GM10266 (cell line): ENCODE results near the gene NADK2.

Experiments
- DNase-seq: peaks from one replicate; pipeline ENCODE4 v3.0.0; 2012; ENCODE audit errors: extremely low spot score
- TF ChIP-seq, protein P1 (sequence below): IDR thresholded peaks from 2 replicates; pipeline ENCODE4 v1.5.1; 2012; ENCODE audit warnings: mild to moderate bottlenecking, low read depth; ENCODE audit not compliant: control insufficient read depth, insufficient read depth; ENCODE audit errors: missing control alignments

NADK2 gene

DNA sequence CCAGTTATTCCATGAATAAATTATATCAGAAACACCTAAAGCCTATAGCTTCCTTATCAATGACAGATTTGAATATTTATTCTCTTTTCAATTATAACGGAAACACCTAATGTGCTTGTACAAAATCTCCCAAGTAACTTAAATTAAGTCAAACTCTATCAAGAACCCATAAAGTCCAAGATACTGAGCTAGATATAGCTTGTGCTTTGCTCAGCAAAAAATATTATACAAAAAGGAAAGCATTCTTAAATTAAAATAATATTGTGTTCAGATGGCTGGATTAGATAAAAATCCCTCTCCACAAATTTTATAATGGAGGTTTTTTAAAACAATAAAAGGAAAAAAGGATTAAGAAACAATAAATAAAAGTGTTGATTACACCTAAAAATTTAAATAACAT is 23.7 kb downstream of the NADK2 start:
- no peak for DNase-seq
- TF ChIP-seq, protein P1, sequence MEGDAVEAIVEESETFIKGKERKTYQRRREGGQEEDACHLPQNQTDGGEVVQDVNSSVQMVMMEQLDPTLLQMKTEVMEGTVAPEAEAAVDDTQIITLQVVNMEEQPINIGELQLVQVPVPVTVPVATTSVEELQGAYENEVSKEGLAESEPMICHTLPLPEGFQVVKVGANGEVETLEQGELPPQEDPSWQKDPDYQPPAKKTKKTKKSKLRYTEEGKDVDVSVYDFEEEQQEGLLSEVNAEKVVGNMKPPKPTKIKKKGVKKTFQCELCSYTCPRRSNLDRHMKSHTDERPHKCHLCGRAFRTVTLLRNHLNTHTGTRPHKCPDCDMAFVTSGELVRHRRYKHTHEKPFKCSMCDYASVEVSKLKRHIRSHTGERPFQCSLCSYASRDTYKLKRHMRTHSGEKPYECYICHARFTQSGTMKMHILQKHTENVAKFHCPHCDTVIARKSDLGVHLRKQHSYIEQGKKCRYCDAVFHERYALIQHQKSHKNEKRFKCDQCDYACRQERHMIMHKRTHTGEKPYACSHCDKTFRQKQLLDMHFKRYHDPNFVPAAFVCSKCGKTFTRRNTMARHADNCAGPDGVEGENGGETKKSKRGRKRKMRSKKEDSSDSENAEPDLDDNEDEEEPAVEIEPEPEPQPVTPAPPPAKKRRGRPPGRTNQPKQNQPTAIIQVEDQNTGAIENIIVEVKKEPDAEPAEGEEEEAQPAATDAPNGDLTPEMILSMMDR = no peak

DNA sequence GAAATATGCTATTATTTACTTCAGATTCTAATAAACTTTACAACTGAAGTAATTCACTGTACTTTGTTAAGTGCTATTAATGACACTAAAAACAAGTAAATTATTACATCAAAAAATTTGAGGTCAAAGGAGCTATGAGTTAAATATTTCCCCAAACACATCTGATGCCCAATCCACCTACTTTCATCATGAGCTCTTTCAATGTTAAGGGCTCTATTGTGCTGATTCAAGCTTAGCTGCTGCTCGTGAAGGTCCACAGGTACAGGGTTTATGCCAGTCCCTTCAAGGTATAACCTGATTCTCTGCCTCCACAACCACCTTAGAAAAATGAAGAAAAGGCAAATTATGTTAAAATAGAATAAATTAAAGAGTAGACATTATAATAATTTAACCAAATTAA is 24.2 kb downstream of the NADK2 start:
- TF ChIP-seq, protein P1 = no peak
- no peak for DNase-seq

DNA sequence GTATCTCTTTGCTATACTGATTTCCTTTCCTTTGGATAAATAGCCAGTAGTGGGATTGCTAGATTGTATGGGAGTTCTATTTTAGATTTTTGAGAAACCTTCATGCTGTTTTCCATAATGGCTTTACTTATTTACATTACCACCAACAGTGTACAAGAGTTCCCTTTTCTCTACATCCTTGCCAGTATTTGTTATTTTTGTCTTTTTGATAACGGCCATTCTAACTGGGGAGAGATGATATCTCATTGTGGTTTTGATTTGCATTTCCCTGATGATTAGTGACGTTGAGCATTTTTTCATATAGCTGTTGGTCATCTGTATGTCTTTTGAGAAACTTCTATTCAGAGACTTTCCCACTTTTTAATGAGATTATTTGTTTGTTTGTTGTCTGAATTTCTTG is 25.8 kb downstream of the NADK2 start:
- no peak for DNase-seq
- TF ChIP-seq, protein P1 = no peak

DNA sequence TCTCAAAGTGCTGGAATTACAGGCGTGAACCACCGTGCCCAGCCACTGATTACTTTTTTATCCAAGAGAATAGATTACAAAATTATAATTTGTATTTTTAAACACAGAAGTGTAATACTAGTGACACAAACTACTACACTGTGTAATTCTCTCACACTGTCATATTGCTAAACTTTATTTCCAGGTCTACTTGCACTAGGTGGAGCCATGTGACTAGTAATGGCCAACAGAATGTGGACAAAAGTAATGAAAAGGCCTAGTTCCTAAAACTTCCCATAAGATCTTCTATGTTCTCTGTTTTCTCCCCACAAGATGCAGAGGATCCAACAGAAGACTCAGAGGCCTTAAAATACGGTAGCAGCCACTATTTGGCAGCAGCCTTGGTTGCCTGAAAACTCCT is 27.3 kb downstream of the NADK2 start:
- TF ChIP-seq, protein P1 = no peak
- no peak for DNase-seq

DNA sequence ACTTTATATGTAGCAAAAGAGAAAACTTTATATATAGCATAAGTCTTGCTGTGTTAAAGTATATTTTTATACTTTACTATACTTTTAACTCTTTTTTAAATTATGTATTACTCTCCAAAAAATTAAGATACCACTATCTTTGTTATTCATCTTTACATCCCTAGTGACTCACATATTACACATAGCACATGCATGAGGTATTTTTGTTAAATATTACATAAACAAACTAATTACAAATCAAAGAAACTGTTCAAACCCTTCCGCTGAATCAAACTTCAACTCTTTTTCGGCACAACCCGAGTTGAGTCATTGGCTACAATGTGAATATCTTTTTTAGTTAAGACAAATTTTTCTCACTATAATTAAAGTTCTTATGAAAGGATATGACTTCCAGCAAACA is 32.1 kb downstream of the NADK2 start:
- TF ChIP-seq, protein P1 = no peak
- no peak for DNase-seq

DNA sequence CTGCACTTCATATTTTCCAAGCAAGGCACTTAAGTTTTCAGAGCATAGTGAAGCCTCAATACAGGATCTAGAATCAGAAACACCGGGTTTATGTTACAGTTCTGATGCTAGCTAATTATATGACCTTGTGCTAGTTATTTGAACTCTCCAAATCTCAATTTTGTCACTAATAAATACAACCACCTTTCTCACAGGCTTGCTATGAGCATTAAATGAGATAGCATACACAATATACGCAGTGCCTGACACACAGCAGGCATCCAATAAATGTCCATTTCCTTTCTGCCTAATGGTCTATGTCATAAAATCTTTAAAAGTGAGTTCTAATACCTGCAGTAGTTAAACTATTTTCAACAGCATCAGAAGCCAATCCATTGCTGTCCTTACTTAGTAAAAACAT is 32.9 kb downstream of the NADK2 start:
- TF ChIP-seq, protein P1 = no peak
- no peak for DNase-seq

DNA sequence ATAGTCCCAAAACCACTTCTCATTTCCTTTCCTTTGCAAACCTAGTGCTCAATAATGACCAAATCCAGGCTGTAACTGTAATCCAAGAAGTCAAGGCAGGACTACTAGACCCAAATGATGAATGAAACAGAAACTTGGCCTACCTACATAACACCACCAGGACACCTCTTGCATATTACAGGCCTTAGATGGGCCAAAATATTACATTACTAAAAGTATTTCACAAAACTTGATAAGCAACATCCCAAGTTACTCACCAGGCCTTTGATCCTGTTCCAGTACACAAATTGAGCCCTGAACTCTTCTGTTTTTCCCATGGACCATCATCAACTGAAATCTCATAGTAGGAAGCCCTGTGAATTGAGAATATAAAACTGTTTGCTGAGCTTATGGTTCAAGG is 34.8 kb downstream of the NADK2 start:
- no peak for DNase-seq
- TF ChIP-seq, protein P1 = no peak
